ENCODE measurements around the gene TMEM214. TPM values are rescaled to one million over a fixed set of nuclear protein-coding genes. Genes with fewer than 3 reads are reported as not detected.

The TMEM214 gene
- total RNA-seq, 1 donor from 2014 or later = 62.9 TPM

- Histone ChIP-seq H3K36me3 (no peaks in the 10 kb centered on the region), H3K27ac (peak overlapping the region; percentile 92), H3K4me1 (peaks cover 38% of the 10 kb centered on the region), H3K27me3 (ENCODE audit: low read depth) (no peaks in the 10 kb centered on the region), H3K4me3 (peak overlapping the region; percentile 73), H3K9me3 (no peaks in the 10 kb centered on the region)
- peak; percentile 97 for TF ChIP-seq CTCF (IDR thresholded peaks at IDR 0.05)
- DNase-seq (peak; percentile 96), ATAC-seq (peak; percentile 95 to 96)
- intact Hi-C loops (cut with DNase I) = no loop called here
Observed at GRCh38 chr2:27086090-27086723, 53.4 kb downstream of the TMEM214 start.

- peak; percentile 75 for DNase-seq
Observed at GRCh38 chr2:27086724-27087593, 54.2 kb downstream of the TMEM214 start, which contains the start of gene KHK. Gene KHK (plus strand): TSS chr2:27086772. CDS start chr2:27087260, 488 bp downstream.

GRCh38 chr2:27087823-27088410 lies 55.2 kb downstream of the TMEM214 start:
- Histone ChIP-seq H3K4me1 (peaks cover 26% of the 10 kb centered on the region), H3K4me3 (no peak overlapping the region)

More at GRCh38 chr2:27086724-27087593, 54.2 kb downstream of the TMEM214 start, which contains the start of gene KHK:
- H3K36me3 ChIP-seq = no peaks in the 10 kb centered on the region
- H3K27me3 ChIP-seq (ENCODE audit: low read depth) = no peaks in the 10 kb centered on the region
- H3K9me3 ChIP-seq = no peaks in the 10 kb centered on the region
- ATAC-seq = peak; percentile 36 to 54
- peak within 1 kb of the TSS; percentile 92 for H3K27ac ChIP-seq
- peaks cover 32% of the 10 kb centered on the region for H3K4me1 ChIP-seq
- intact Hi-C loops (cut with DNase I) = no loop called here
- peak; percentile 38 for TF ChIP-seq CTCF (IDR thresholded peaks at IDR 0.05)
- peak within 1 kb of the TSS; percentile 73 for H3K4me3 ChIP-seq

GRCh38 chr2:27088634-27089033 lies 55.9 kb downstream of the TMEM214 start:
- no peak overlapping the region for H3K4me3 ChIP-seq
- H3K9me3 ChIP-seq = no peaks in the 10 kb centered on the region
- H3K36me3 ChIP-seq = no peaks in the 10 kb centered on the region
- H3K27ac ChIP-seq = no peak overlapping the region
- no peaks in the 10 kb centered on the region for H3K27me3 ChIP-seq (ENCODE audit: low read depth)
- peaks cover 26% of the 10 kb centered on the region for H3K4me1 ChIP-seq
- intact Hi-C loops (cut with DNase I) = no loop called here
- TF ChIP-seq CTCF (IDR thresholded peaks at IDR 0.05) = no peak
- ATAC-seq (no peak), DNase-seq (no peak)

More at GRCh38 chr2:27087823-27088410, 55.2 kb downstream of the TMEM214 start:
- no peak for TF ChIP-seq CTCF (IDR thresholded peaks at IDR 0.05)
- Histone ChIP-seq H3K36me3 (no peaks in the 10 kb centered on the region), H3K9me3 (no peaks in the 10 kb centered on the region), H3K27ac (no peak overlapping the region), H3K27me3 (ENCODE audit: low read depth) (no peaks in the 10 kb centered on the region)
- ATAC-seq (no peak), DNase-seq (no peak)
- intact Hi-C loops (cut with DNase I) = no loop called here

GRCh38 chr2:27089111-27089954 lies 56.6 kb downstream of the TMEM214 start:
- intact Hi-C loops (cut with DNase I) = no loop called here
- H3K27ac ChIP-seq = no peak overlapping the region
- no peaks in the 10 kb centered on the region for H3K36me3 ChIP-seq
- peaks cover 26% of the 10 kb centered on the region for H3K4me1 ChIP-seq
- H3K9me3 ChIP-seq = no peaks in the 10 kb centered on the region
- no peaks in the 10 kb centered on the region for H3K27me3 ChIP-seq (ENCODE audit: low read depth)
- TF ChIP-seq CTCF (IDR thresholded peaks at IDR 0.05) = no peak
- ATAC-seq (no peak), DNase-seq (no peak)
- H3K4me3 ChIP-seq = no peak overlapping the region
